Neural cell (in vitro differentiated cells): ENCODE results near the gene DZIP1L. TPM values are rescaled to one million over a fixed set of nuclear protein-coding genes. Genes with fewer than 3 reads are reported as not detected.

Experiments used
- H2AFZ ChIP-seq: fragments of 200-600, 300-800 bp; sonication (generic), shearing (Covaris generic); 2 replicates; pipeline ENCODE4 v1.6.0; 2014; ENCODE audit warnings: low read depth, mild to moderate bottlenecking, antibody characterized with exemption, low read length, moderate library complexity
- H3F3A ChIP-seq: fragments of 200-600 bp; shearing (Covaris generic); 2 replicates; pipeline ENCODE4 v1.6.1; 2016; ENCODE audit warnings: mild to moderate bottlenecking, moderate library complexity, mixed read lengths, antibody characterized with exemption, low read length; ENCODE audit not compliant: insufficient read depth, poor library complexity, severe bottlenecking
- H3K27ac ChIP-seq: fragments of 200-600, 300-800 bp; sonication (generic), shearing (Covaris generic); 2 replicates; pipeline ENCODE4 v1.5.1; 2014; ENCODE audit warnings: mild to moderate bottlenecking, low read length, moderate library complexity
- H3K27me3 ChIP-seq: fragments of 300-800, 200-600 bp; sonication (generic), shearing (Covaris generic); 2 replicates; pipeline ENCODE4 v1.6.0; 2014; ENCODE audit warnings: mild to moderate bottlenecking, low read depth, low read length, moderate library complexity; ENCODE audit not compliant: insufficient read depth
- H3K36me3 ChIP-seq: fragments of 300-800, 200-600 bp; sonication (generic), shearing (Covaris generic); 2 replicates; pipeline ENCODE4 v1.5.1; 2014; ENCODE audit warnings: mild to moderate bottlenecking, antibody characterized with exemption, low read length, moderate library complexity; ENCODE audit not compliant: insufficient read depth
- H3K4me2 ChIP-seq: fragments of 300-800, 200-600 bp; sonication (generic), shearing (Covaris generic); 2 replicates; pipeline ENCODE4 v1.6.0; 2014; ENCODE audit warnings: mild to moderate bottlenecking, low read length
- H3K4me3 ChIP-seq: fragments of 300-800, 200-600 bp; sonication (generic), shearing (Covaris generic); 2 replicates; pipeline ENCODE4 v1.5.1; 2014; ENCODE audit warnings: mild to moderate bottlenecking, low read length, moderate library complexity
- H3K79me2 ChIP-seq: fragments of 200-600 bp; shearing (Covaris generic); replicated peaks from 2 replicates; pipeline ENCODE4 v1.6.0; 2014; ENCODE audit warnings: mild to moderate bottlenecking, low read length, moderate library complexity; ENCODE audit not compliant: insufficient read depth
- H3K9ac ChIP-seq: fragments of 300-800, 200-600 bp; sonication (generic), shearing (Covaris generic); 2 replicates; pipeline ENCODE4 v1.6.1; 2016; ENCODE audit warnings: mild to moderate bottlenecking, low read length, mixed read lengths
- H3K9me2 ChIP-seq: fragments of 200-600 bp; shearing (Covaris generic); 2 replicates; pipeline ENCODE4 v1.6.1; 2016; ENCODE audit warnings: mild to moderate bottlenecking, low read length, mixed read lengths; ENCODE audit not compliant: insufficient read depth
- H3K9me3 ChIP-seq: fragments of 200-600, 300-800 bp; sonication (generic), shearing (Covaris generic); 2 replicates; pipeline ENCODE4 v1.6.1; 2016; ENCODE audit warnings: mild to moderate bottlenecking, mixed run types, low read length, moderate library complexity, mixed read lengths
- H4K20me1 ChIP-seq: fragments of 200-600 bp; shearing (Covaris generic); 2 replicates; pipeline ENCODE4 v1.6.1; 2016; ENCODE audit warnings: mild to moderate bottlenecking, mixed run types; ENCODE audit not compliant: insufficient read depth
- EP300 ChIP-seq: fragments of 450-650 bp; conservative IDR thresholded peaks from 2 replicates; pipeline ENCODE4 v1.6.1; 2014; ENCODE audit warnings: antibody characterized with exemption, mild to moderate bottlenecking, moderate library complexity; ENCODE audit not compliant: poor library complexity, severe bottlenecking
- EZH2 ChIP-seq: fragments of 200-600, 300-800 bp; shearing (Covaris generic), sonication (generic); IDR thresholded peaks from 2 replicates; pipeline ENCODE4 v1.6.1; 2014; ENCODE audit warnings: antibody characterized with exemption, low read length, borderline replicate concordance, mild to moderate bottlenecking; ENCODE audit not compliant: insufficient read depth, poor library complexity, severe bottlenecking
- MXI1 ChIP-seq: fragments of 450-650 bp; conservative IDR thresholded peaks from 2 replicates; pipeline ENCODE4 v1.6.1; 2014; ENCODE audit warnings: antibody characterized with exemption, mild to moderate bottlenecking; ENCODE audit not compliant: poor library complexity, severe bottlenecking
- POLR2AphosphoS5 ChIP-seq: IDR thresholded peaks from 2 replicates; pipeline ENCODE4 v1.6.1; 2012
- RAD21 ChIP-seq: fragments of 450-650 bp; conservative IDR thresholded peaks from 2 replicates; pipeline ENCODE4 v1.6.1; 2014; ENCODE audit warnings: antibody characterized with exemption, mild to moderate bottlenecking, moderate library complexity
- REST ChIP-seq: IDR thresholded peaks from 2 replicates; pipeline ENCODE4 v1.6.1; 2012; ENCODE audit warnings: borderline replicate concordance
- SMC3 ChIP-seq: fragments of 450-650 bp; conservative IDR thresholded peaks from 2 replicates; pipeline ENCODE4 v1.6.1; 2014; ENCODE audit warnings: antibody characterized with exemption, mild to moderate bottlenecking, moderate library complexity; ENCODE audit not compliant: poor library complexity
- TAF1 ChIP-seq: IDR thresholded peaks from 2 replicates; pipeline ENCODE4 v1.6.1; 2012; ENCODE audit warnings: low read depth
- polyA minus RNA-seq: library from RNA; depleted of rRNA, polyadenylated mRNA; stranded (reverse); fragments of >200 nt; gene quantifications from 2 replicates; pipeline ENCODE4 v1.2.3, GENCODE V29; 2014
- polyA plus RNA-seq: library from polyadenylated mRNA; depleted of rRNA; stranded (reverse); fragments of >200 nt; gene quantifications from 2 replicates; pipeline ENCODE4 v1.2.3, GENCODE V29; 2014
- TF ChIP-seq, protein P1 (sequence below): fragments of 450-650 bp; IDR thresholded peaks from 2 replicates; pipeline ENCODE4 v1.5.1; 2014; ENCODE audit warnings: antibody characterized with exemption, mild to moderate bottlenecking, moderate library complexity; ENCODE audit not compliant: poor library complexity, severe bottlenecking

DZIP1L gene
- polyA plus RNA-seq (1.7 and 2.7 TPM in 2 replicates), polyA minus RNA-seq (6.8 and 8.8 TPM in 2 replicates)

- Histone ChIP-seq H3K36me3 (no peaks in the 10 kb centered on the region), H3K9me3 (no peaks in the 10 kb centered on the region), H2AFZ (peak within 1 kb of the TSS; percentile 76), H3K9me2 (no peaks in the 10 kb centered on the region), H3F3A (no peaks in the 10 kb centered on the region), H3K27ac (no peak within 1 kb of the TSS), H3K27me3 (no peaks in the 10 kb centered on the region), H3K4me3 (peak within 1 kb of the TSS; percentile 91), H4K20me1 (no peaks in the 10 kb centered on the region), H3K79me2 (peaks cover 6% of the 10 kb centered on the region), H3K4me2 (peak within 1 kb of the TSS; percentile 65), H3K9ac (peak within 1 kb of the TSS; percentile 65)
- TF ChIP-seq REST: peak; percentile 27
- TF ChIP-seq MXI1: no peak
- TF ChIP-seq TAF1: no peak
- peak; percentile 21 for TF ChIP-seq RAD21
- TF ChIP-seq, protein P1, sequence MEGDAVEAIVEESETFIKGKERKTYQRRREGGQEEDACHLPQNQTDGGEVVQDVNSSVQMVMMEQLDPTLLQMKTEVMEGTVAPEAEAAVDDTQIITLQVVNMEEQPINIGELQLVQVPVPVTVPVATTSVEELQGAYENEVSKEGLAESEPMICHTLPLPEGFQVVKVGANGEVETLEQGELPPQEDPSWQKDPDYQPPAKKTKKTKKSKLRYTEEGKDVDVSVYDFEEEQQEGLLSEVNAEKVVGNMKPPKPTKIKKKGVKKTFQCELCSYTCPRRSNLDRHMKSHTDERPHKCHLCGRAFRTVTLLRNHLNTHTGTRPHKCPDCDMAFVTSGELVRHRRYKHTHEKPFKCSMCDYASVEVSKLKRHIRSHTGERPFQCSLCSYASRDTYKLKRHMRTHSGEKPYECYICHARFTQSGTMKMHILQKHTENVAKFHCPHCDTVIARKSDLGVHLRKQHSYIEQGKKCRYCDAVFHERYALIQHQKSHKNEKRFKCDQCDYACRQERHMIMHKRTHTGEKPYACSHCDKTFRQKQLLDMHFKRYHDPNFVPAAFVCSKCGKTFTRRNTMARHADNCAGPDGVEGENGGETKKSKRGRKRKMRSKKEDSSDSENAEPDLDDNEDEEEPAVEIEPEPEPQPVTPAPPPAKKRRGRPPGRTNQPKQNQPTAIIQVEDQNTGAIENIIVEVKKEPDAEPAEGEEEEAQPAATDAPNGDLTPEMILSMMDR: peak; percentile 68
- peak; percentile 23 for TF ChIP-seq SMC3
- no peak for TF ChIP-seq EP300
- TF ChIP-seq EZH2: no peak
Measured at GRCh38 chr3:138114988-138115971, at the start of gene DZIP1L. DZIP1L (minus strand) TSS chr3:138115608; CDS start chr3:138103971, 11,637 bp downstream.

GRCh38 chr3:138165061-138165460 is 49.7 kb upstream of the DZIP1L start:
- TF ChIP-seq EP300: no peak
- no peak for TF ChIP-seq TAF1
- TF ChIP-seq REST: no peak
- TF ChIP-seq, protein P1: no peak
- no peak for TF ChIP-seq MXI1
- TF ChIP-seq SMC3: no peak
- no peak for TF ChIP-seq EZH2
- TF ChIP-seq POLR2AphosphoS5: no peak
- H3K36me3 ChIP-seq: no peaks in the 10 kb centered on the region
- H3K27me3 ChIP-seq: no peaks in the 10 kb centered on the region
- no peak overlapping the region for H3K9ac ChIP-seq
- H3K27ac ChIP-seq: no peak overlapping the region
- no peaks in the 10 kb centered on the region for H3F3A ChIP-seq
- no peak overlapping the region for H2AFZ ChIP-seq
- H3K4me2 ChIP-seq: no peak overlapping the region
- no peaks in the 10 kb centered on the region for H3K79me2 ChIP-seq
- H3K9me3 ChIP-seq: no peaks in the 10 kb centered on the region
- no peaks in the 10 kb centered on the region for H4K20me1 ChIP-seq
- no peak overlapping the region for H3K4me3 ChIP-seq
- no peaks in the 10 kb centered on the region for H3K9me2 ChIP-seq
